BLaER1 treated with 17β-estradiol and CSF1 and Interleukin-3, amounts not matched to agents 10 nM and 100 nM (cell line): ENCODE measurements around the gene ABCA1.

Experiments
- H3K27ac ChIP-seq, 11 experiments: shearing (Covaris generic); formaldehyde crosslinking; 2 replicates each; pipeline ENCODE4 v1.8.1; 2022
- H3K27me3 ChIP-seq, 11 experiments: shearing (Covaris generic); formaldehyde crosslinking; 2 replicates each; pipeline ENCODE4 v1.8.1; 2022
- H3K36me3 ChIP-seq, 11 experiments: shearing (Covaris generic); formaldehyde crosslinking; 2 replicates each; pipeline ENCODE4 v1.8.1; 2022
- H3K4me1 ChIP-seq, 10 experiments: shearing (Covaris generic); formaldehyde crosslinking; 2 replicates each; pipeline ENCODE4 v1.8.1; 2022
- H3K4me2 ChIP-seq, 11 experiments: shearing (Covaris generic); formaldehyde crosslinking; 2 replicates each; pipeline ENCODE4 v1.8.1; 2022
- H3K4me3 ChIP-seq, 10 experiments: shearing (Covaris generic); formaldehyde crosslinking; 2 replicates each; pipeline ENCODE4 v1.8.1; 2022
- H3K9ac ChIP-seq, 11 experiments: shearing (Covaris generic); formaldehyde crosslinking; 2 replicates each; pipeline ENCODE4 v1.8.1; 2022
- H3K9me3 ChIP-seq, 11 experiments: shearing (Covaris generic); formaldehyde crosslinking; replicated peaks in 1 of 11; 2 replicates each; pipeline ENCODE4 v1.8.1; 2022
- H4K20me1 ChIP-seq, 11 experiments: shearing (Covaris generic); formaldehyde crosslinking; 2 replicates each; pipeline ENCODE4 v1.8.1; 2022
- Cebpa-rat ChIP-seq, 11 experiments: shearing (Covaris generic); IDR thresholded peaks; 2 replicates each; pipeline ENCODE4 v1.8.1; 2022

Gene ABCA1

DNA sequence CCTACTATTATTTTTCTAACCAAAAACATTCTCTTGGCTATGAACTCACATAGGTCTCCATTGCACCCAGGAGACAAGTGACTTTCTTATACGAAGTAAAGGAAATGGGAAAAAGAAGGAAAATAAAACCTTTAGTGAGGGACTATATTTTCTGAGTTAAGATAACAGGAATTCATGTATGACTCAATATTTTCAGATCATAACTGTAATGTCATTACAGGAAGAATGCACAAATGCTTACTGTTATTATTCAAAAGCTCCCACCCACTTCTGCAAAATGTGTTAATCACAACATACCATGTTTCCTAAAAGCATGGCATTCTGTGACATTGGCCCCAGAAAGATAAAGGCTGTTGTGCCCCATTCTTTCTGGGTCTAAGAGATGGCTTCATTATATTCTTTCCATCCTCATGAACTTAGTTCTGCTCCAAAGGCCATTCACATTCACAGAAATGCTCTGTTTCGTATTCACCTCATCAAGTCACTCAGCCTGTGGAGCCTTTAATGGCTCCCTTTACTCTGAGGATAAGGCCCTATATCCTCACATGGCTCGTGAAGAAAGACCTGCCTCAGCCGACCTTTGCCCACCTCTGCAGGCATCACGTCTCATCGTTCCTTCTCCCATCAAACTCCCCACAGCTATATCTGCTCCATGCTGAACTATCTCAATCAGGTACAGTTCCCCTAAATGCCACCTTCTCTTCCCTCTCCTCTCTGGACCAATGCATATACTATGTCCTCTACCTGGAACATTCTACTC is 77.0 kb downstream of the ABCA1 start:
- H3K4me1 ChIP-seq, result peaks cover 0 to 92% (median 0%) of the 10 kb centered on the region in 10 experiments; a peak in 7 of 20 replicates
- H3K4me2 ChIP-seq, result peak overlapping the region in 3 of 11 experiments; percentile 44 to 57 (median 44); a peak in 7 of 22 replicates
- TF ChIP-seq Cebpa-rat (IDR thresholded peaks at IDR 0.05), result no peak
- no peak overlapping the region for H3K4me3 ChIP-seq
- no peaks in the 10 kb centered on the region for H3K9me3 ChIP-seq
- H4K20me1 ChIP-seq, result peaks cover 44 to 100% (median 100%) of the 10 kb centered on the region in 11 experiments
- no peaks in the 10 kb centered on the region for H3K27me3 ChIP-seq
- no peak overlapping the region for H3K9ac ChIP-seq
- peaks cover 88 to 100% (median 99%) of the 10 kb centered on the region in 11 experiments for H3K36me3 ChIP-seq
- peak overlapping the region in 2 of 11 experiments; percentile 2 to 41; a peak in 2 of 22 replicates for H3K27ac ChIP-seq

DNA sequence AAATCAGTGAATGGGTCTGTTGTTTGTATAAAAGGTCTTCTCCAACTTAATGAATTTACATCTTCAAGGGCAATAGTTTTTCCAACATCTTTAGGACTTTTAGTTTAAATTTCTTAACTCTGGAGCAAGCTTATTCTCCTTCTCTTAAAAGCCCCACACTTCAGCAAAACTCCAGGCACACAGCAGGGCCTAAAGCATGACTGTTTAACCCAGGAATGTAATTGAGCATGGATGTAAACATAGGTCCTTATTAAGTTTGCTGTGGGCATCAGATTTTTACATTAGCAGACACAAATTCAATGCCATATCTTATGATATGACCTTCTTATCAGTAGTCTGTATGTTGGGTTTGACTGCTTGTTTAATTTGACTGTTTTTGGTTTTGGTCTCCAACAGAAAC is 78.9 kb downstream of the ABCA1 start:
- no peak overlapping the region; a peak in 1 of 22 replicates for H3K4me2 ChIP-seq
- no peak for TF ChIP-seq Cebpa-rat (IDR thresholded peaks at IDR 0.05)
- H3K4me1 ChIP-seq, result peaks cover 0 to 92% (median 0%) of the 10 kb centered on the region in 10 experiments; a peak in 7 of 20 replicates
- no peak overlapping the region for H3K4me3 ChIP-seq
- peaks cover 88 to 100% (median 99%) of the 10 kb centered on the region in 11 experiments for H3K36me3 ChIP-seq
- H3K9me3 ChIP-seq, result no peaks in the 10 kb centered on the region
- H3K27me3 ChIP-seq, result no peaks in the 10 kb centered on the region
- peaks cover 27 to 100% (median 96%) of the 10 kb centered on the region in 11 experiments for H4K20me1 ChIP-seq
- no peak overlapping the region for H3K9ac ChIP-seq
- H3K27ac ChIP-seq, result no peak overlapping the region

DNA sequence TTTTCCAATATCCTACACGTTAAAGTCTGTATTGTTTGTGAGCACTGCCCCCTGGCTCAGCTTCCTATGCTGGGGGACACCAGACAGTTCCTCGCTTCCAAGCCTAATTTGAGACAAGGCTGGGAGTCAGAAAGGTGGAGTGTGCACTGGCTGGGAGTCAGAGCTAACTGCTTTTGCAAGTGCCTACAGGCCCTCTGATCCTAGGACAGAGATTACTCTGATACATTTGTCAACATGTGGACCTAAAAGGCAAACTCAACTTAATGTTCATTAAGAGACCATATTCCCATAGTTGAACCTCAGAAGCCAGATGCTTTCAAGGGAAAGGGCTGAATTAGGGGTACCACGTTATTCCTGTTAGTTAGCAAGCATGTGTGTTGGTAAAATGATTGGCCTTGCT is 83.2 kb downstream of the ABCA1 start:
- no peak overlapping the region for H3K27ac ChIP-seq
- peak overlapping the region in 1 of 11 experiments; percentile 0; a peak in 1 of 22 replicates for H3K9ac ChIP-seq
- H3K9me3 ChIP-seq, result no peaks in the 10 kb centered on the region
- peak overlapping the region in 1 of 11 experiments; percentile 22; a peak in 1 of 22 replicates for H3K4me2 ChIP-seq
- no peaks in the 10 kb centered on the region for H3K27me3 ChIP-seq
- TF ChIP-seq Cebpa-rat (IDR thresholded peaks at IDR 0.05), result no peak
- H3K4me3 ChIP-seq, result no peak overlapping the region
- H3K36me3 ChIP-seq, result peaks cover 93 to 100% (median 100%) of the 10 kb centered on the region in 11 experiments
- peaks cover 14 to 100% (median 91%) of the 10 kb centered on the region in 11 experiments; a peak in 19 of 22 replicates for H4K20me1 ChIP-seq
- H3K4me1 ChIP-seq, result peaks cover 0 to 93% (median 0%) of the 10 kb centered on the region in 10 experiments; a peak in 4 of 20 replicates

DNA sequence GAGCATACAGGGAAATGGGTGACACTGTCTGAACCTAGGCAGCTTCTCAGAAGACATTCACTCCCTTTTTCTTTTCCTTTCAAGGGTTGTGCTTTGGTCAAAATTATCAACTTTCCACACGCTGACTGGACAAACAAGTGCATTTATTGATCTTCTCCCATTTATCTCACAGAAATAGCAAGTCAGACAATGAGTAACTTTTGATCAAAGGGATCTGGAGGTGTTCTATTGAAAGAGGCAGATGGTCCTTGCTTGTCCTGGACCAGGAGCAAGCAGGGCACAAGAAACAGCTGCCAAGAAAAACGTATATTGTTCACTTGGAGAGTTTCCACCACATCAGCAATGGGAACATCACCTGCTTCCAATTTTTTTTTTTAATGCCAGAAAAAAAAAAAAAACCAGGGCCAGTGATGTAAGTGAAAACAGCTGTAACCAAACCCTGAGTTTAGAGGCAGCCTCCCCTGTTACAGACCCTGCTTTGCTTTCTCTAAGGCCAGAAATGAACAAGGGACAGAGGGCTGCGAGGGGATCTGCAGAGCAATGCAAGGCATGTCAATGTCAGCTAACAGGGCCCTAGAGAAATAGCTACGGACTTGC is 84.2 kb downstream of the ABCA1 start:
- H3K36me3 ChIP-seq, result peaks cover 97 to 100% (median 100%) of the 10 kb centered on the region in 11 experiments
- H3K9ac ChIP-seq, result no peak overlapping the region; a peak in 1 of 22 replicates
- H3K4me2 ChIP-seq, result peak overlapping the region in 1 of 11 experiments; percentile 32; a peak in 2 of 22 replicates
- peaks cover 0 to 94% (median 0%) of the 10 kb centered on the region in 10 experiments; a peak in 5 of 20 replicates for H3K4me1 ChIP-seq
- H4K20me1 ChIP-seq, result peaks cover 14 to 100% (median 82%) of the 10 kb centered on the region in 11 experiments; a peak in 19 of 22 replicates
- H3K27me3 ChIP-seq, result no peaks in the 10 kb centered on the region
- peak overlapping the region in 1 of 11 experiments; percentile 10; a peak in 1 of 22 replicates for H3K27ac ChIP-seq
- TF ChIP-seq Cebpa-rat (IDR thresholded peaks at IDR 0.05), result no peak
- no peak overlapping the region for H3K4me3 ChIP-seq
- H3K9me3 ChIP-seq, result no peaks in the 10 kb centered on the region

DNA sequence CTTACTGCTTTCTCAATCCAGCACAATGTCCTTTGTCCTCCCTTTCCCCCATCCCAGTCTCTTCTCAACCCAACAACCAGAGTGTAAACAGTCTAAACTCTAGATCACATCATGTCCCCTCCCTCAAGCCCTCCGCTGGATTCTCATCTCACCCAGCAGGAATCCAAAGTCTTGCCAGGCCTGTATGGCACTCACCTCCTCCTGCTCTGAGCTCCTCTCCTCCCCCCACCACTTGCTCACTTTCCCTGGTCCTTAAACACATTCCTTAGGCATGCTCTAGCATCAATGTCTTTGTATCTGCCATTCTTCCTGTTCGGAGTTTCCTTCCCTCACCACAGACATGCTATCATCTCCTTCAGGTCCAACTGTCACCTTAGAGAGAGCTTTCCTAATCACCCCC is 85.3 kb downstream of the ABCA1 start:
- no peaks in the 10 kb centered on the region for H3K27me3 ChIP-seq
- H3K4me2 ChIP-seq, result peak overlapping the region in 1 of 11 experiments; percentile 32; a peak in 1 of 22 replicates
- TF ChIP-seq Cebpa-rat (IDR thresholded peaks at IDR 0.05), result no peak
- peaks cover 98 to 100% (median 100%) of the 10 kb centered on the region in 11 experiments for H3K36me3 ChIP-seq
- H3K4me3 ChIP-seq, result no peak overlapping the region
- H3K27ac ChIP-seq, result peak overlapping the region in 2 of 11 experiments; percentile 10 to 18; a peak in 3 of 22 replicates
- H4K20me1 ChIP-seq, result peaks cover 10 to 100% (median 75%) of the 10 kb centered on the region in 11 experiments; a peak in 19 of 22 replicates
- no peaks in the 10 kb centered on the region for H3K9me3 ChIP-seq
- peaks cover 0 to 98% (median 0%) of the 10 kb centered on the region in 10 experiments; a peak in 6 of 20 replicates for H3K4me1 ChIP-seq
- H3K9ac ChIP-seq, result peak overlapping the region in 1 of 11 experiments; percentile 22; a peak in 1 of 22 replicates

DNA sequence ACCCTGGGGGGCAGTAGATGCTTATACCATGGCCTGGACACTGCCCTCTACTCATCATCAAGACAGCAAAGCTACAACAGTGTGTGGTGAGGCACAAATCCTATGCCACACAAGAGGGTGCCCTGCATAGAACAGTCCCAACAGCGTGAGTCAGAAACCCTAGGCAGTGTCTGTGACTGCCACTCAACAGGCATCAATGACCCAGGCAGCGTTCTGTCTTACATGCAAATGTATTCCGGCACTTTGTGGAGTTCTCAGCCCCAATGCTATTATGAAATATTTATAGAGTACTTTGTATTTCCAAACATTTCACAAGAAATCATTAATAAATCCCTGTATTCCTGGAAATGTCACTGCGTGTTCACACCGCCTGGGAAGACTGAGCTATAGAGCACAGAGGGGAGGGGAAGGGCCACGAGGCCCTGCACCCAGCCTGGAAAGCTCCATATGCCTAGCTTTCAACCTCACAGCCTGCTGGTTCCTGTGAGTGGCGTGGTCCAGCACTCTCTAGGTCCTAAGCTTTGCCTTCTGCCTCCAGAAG is 86.3 kb downstream of the ABCA1 start:
- Histone ChIP-seq H3K9ac (peak overlapping the region in 2 of 11 experiments; percentile 5 to 14; a peak in 2 of 22 replicates), H3K4me3 (no peak overlapping the region), H3K4me1 (peaks cover 0 to 99% (median 6%) of the 10 kb centered on the region in 10 experiments; a peak in 11 of 20 replicates), H3K27me3 (no peaks in the 10 kb centered on the region), H3K27ac (peak overlapping the region in 1 of 11 experiments; percentile 16; a peak in 3 of 22 replicates), H3K9me3 (no peaks in the 10 kb centered on the region), H4K20me1 (peaks cover 15 to 100% (median 74%) of the 10 kb centered on the region in 11 experiments; a peak in 19 of 22 replicates), H3K36me3 (peaks cover 98 to 100% (median 100%) of the 10 kb centered on the region in 11 experiments), H3K4me2 (peak overlapping the region in 1 of 11 experiments; percentile 32; a peak in 1 of 22 replicates)
- TF ChIP-seq Cebpa-rat (IDR thresholded peaks at IDR 0.05), result no peak

DNA sequence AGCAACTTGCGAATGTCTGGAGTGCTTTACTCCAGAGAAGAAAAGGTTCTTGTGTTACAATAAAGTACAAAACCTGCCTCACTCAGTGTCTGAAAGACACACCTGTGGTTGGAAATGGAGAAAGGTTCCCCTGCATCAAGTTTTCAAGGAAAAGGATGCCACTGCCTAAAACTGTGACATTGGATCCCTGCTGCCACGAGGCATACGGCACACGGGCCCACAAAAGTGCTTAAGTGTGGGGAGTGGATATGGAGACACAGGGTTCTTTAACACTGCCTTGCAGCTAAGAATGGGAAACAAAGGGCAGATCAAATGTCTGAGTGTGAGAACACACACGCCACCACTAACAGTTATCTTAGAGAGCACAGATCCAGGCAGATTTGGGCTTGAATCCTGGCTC is 89.0 kb downstream of the ABCA1 start:
- Histone ChIP-seq H3K9ac (peak overlapping the region in 1 of 11 experiments; percentile 28; a peak in 2 of 22 replicates), H3K4me3 (no peak overlapping the region), H3K36me3 (peaks cover 98 to 100% (median 100%) of the 10 kb centered on the region in 11 experiments), H3K27ac (no peak overlapping the region), H3K4me2 (peak overlapping the region in 2 of 11 experiments; percentile 28 to 37; a peak in 3 of 22 replicates), H3K4me1 (peaks cover 0 to 99% (median 21%) of the 10 kb centered on the region in 10 experiments; a peak in 11 of 20 replicates), H3K9me3 (no peaks in the 10 kb centered on the region), H3K27me3 (no peaks in the 10 kb centered on the region), H4K20me1 (peaks cover 22 to 100% (median 79%) of the 10 kb centered on the region in 11 experiments; a peak in 20 of 22 replicates)
- no peak for TF ChIP-seq Cebpa-rat (IDR thresholded peaks at IDR 0.05)

DNA sequence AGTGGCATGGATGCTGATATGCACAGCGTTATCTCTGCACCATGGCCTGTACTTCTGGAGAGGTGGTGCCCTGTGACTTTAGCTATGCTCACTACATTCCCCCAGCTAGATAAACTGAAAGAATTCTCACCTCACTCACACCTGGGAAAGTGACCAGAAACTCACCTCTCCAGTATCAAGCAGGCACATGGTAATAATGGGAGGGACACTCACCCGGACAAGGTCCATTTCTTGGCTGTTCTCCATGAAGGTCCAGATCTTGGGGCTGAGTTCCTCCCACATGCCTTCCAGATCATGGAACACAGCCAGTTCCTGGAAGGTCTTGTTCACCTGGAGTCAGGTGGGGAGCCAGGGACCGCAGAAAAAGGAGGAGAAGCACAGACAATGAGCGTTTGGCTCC is 91.2 kb downstream of the ABCA1 start:
- peaks cover 98 to 100% (median 100%) of the 10 kb centered on the region in 11 experiments for H3K36me3 ChIP-seq
- no peak for TF ChIP-seq Cebpa-rat (IDR thresholded peaks at IDR 0.05)
- peak overlapping the region in 3 of 11 experiments; percentile 20 to 44 (median 40); a peak in 3 of 22 replicates for H3K9ac ChIP-seq
- peaks cover 23 to 100% (median 77%) of the 10 kb centered on the region in 11 experiments; a peak in 20 of 22 replicates for H4K20me1 ChIP-seq
- no peak overlapping the region for H3K4me3 ChIP-seq
- H3K27ac ChIP-seq, result peak overlapping the region in 2 of 11 experiments; percentile 33 to 42; a peak in 4 of 22 replicates
- H3K4me1 ChIP-seq, result peaks cover 0 to 99% (median 21%) of the 10 kb centered on the region in 10 experiments; a peak in 11 of 20 replicates
- H3K4me2 ChIP-seq, result peak overlapping the region in 5 of 11 experiments; percentile 0 to 75 (median 64); a peak in 7 of 22 replicates
- H3K9me3 ChIP-seq, result no peaks in the 10 kb centered on the region
- no peaks in the 10 kb centered on the region for H3K27me3 ChIP-seq
